A549 (cell line): Measurements from ENCODE around the gene VDAC2.

ENCODE experiments used
- CEBPB ChIP-seq, 2 experiments: fragments of >200 bp in 1 of 2; sonication (Bioruptor Twin) in 1 of 2; formaldehyde crosslinking in 1 of 2; IDR thresholded peaks; 2 replicates each; pipeline ENCODE4 v1.6.1; 2012 to 2016
- EP300 ChIP-seq, 2 experiments: fragments of >200 bp; sonication (Bioruptor Twin); formaldehyde crosslinking; IDR thresholded peaks; 2 replicates in 1 of 2; 3 replicates in 1 of 2; pipeline ENCODE4 v1.6.1; 2016 to 2017
- JUNB ChIP-seq: fragments of >200 bp; sonication (Bioruptor Twin); formaldehyde crosslinking; IDR thresholded peaks from 2 replicates; pipeline ENCODE4 v1.6.1; 2016
- NFE2L2 ChIP-seq: fragments of 150-350 bp; conservative IDR thresholded peaks from 2 replicates; pipeline ENCODE4 v1.6.1; 2014; ENCODE audit warnings: low read length
- POLR2A ChIP-seq: IDR thresholded peaks from 2 replicates; pipeline ENCODE4 v1.6.1; 2012; ENCODE audit warnings: mild to moderate bottlenecking, low read length
- RAD21 ChIP-seq, 2 experiments: fragments of >200 bp in 1 of 2; sonication (Bioruptor Twin) in 1 of 2; formaldehyde crosslinking in 1 of 2; IDR thresholded peaks in 1 of 2; conservative IDR thresholded peaks in 1 of 2; 2 replicates in 1 of 2; 3 replicates in 1 of 2; pipeline ENCODE4 v1.6.1; 2012 to 2018; ENCODE audit warnings: inconsistent platforms in 1 of 2
- SMC3 ChIP-seq: fragments of >200 bp; sonication (Bioruptor Twin); formaldehyde crosslinking; IDR thresholded peaks from 3 replicates; pipeline ENCODE4 v1.6.1; 2018; ENCODE audit warnings: inconsistent platforms
- TP53 ChIP-seq: fragments of 250-450 bp; sonication (Bioruptor Pico); IDR thresholded peaks from 2 replicates; pipeline ENCODE4 v1.5.0; 2021; ENCODE audit warnings: mild to moderate bottlenecking, moderate library complexity
- TF ChIP-seq, protein P1 (sequence below): fragments of >200 bp; sonication (Bioruptor Twin); formaldehyde crosslinking; IDR thresholded peaks from 3 replicates; pipeline ENCODE4 v1.5.1; 2016
- TF ChIP-seq, protein P2 (sequence below): fragments of 450-650 bp; IDR thresholded peaks from 2 replicates; pipeline ENCODE4 v1.6.1; 2014; ENCODE audit warnings: antibody characterized with exemption

DNA sequence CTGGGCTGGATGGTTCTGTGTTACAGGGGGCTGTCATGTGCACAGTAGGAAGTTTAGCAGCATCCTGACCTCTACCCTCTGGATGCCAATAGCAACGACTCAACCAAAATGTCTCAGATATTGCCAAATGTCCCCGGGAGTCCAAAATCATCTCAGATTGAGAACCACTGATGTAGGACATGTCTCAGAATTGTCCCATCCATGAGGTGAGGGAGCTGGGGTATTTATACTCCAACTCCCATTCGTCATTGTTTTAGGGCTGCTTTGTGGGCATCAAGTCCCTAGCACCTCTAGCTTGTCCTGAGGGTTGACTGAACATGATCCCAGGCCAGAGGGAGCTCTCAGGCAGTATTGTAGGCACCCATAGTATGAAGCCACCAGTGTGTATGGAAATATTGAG is 50.4 kb downstream of the VDAC2 start:
- TF ChIP-seq, protein P1, sequence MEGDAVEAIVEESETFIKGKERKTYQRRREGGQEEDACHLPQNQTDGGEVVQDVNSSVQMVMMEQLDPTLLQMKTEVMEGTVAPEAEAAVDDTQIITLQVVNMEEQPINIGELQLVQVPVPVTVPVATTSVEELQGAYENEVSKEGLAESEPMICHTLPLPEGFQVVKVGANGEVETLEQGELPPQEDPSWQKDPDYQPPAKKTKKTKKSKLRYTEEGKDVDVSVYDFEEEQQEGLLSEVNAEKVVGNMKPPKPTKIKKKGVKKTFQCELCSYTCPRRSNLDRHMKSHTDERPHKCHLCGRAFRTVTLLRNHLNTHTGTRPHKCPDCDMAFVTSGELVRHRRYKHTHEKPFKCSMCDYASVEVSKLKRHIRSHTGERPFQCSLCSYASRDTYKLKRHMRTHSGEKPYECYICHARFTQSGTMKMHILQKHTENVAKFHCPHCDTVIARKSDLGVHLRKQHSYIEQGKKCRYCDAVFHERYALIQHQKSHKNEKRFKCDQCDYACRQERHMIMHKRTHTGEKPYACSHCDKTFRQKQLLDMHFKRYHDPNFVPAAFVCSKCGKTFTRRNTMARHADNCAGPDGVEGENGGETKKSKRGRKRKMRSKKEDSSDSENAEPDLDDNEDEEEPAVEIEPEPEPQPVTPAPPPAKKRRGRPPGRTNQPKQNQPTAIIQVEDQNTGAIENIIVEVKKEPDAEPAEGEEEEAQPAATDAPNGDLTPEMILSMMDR: no peak
- TF ChIP-seq NFE2L2 (no peak), EP300 (IDR thresholded peaks at IDR 0.05) (no peak), JUNB (no peak), POLR2A (no peak), RAD21 (conservative IDR thresholded peaks at IDR 0.05 in 1 of 2, IDR thresholded peaks at IDR 0.05 in 1 of 2) (no peak), SMC3 (no peak), TP53 (CRISPR knock-in tag) (no peak), CEBPB (IDR thresholded peaks at IDR 0.05) (no peak)
- TF ChIP-seq, protein P2, sequence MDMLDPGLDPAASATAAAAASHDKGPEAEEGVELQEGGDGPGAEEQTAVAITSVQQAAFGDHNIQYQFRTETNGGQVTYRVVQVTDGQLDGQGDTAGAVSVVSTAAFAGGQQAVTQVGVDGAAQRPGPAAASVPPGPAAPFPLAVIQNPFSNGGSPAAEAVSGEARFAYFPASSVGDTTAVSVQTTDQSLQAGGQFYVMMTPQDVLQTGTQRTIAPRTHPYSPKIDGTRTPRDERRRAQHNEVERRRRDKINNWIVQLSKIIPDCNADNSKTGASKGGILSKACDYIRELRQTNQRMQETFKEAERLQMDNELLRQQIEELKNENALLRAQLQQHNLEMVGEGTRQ: no peak
